HepG2 (cell line): ENCODE data around the gene ZNF771. TPM values are rescaled to one million over a fixed set of nuclear protein-coding genes. Genes with fewer than 3 reads are reported as not detected.
A peak's percentile ranks its signal among the peaks of the same experiment; 100 is the strongest.

Source experiments
- BCL6 ChIP-seq: IDR thresholded peaks from 2 replicates; pipeline ENCODE4 v1.6.1; 2016; ENCODE audit warnings: missing genetic modification reagents, missing compliant biosample characterization
- CAMTA2 ChIP-seq: sonication (generic); formaldehyde crosslinking; IDR thresholded peaks from 2 replicates; pipeline ENCODE4 v1.4.0; 2020; ENCODE audit warnings: mild to moderate bottlenecking, missing genetic modification reagents, borderline replicate concordance
- LCORL ChIP-seq, 2 experiments: fragments of 450-650 bp in 1 of 2; sonication (generic) in 1 of 2; formaldehyde crosslinking in 1 of 2; IDR thresholded peaks; 2 replicates each; pipeline versions ENCODE4 v1.5.0 to v1.6.1; 2017 to 2020; ENCODE audit warnings: antibody characterized with exemption in 1 of 2, missing genetic modification reagents in 1 of 2
- PRPF4 ChIP-seq: fragments of 200-400 bp; formaldehyde crosslinking; IDR thresholded peaks from 2 replicates; pipeline ENCODE4 v1.6.1; 2016; ENCODE audit warnings: low read length, low read depth; ENCODE audit not compliant: poor library complexity, severe bottlenecking
- ZFX ChIP-seq: sonication (generic); formaldehyde crosslinking; IDR thresholded peaks from 2 replicates; pipeline ENCODE4 v1.4.0; 2020; ENCODE audit warnings: mild to moderate bottlenecking, low read depth, missing genetic modification reagents, moderate library complexity
- ZKSCAN5 ChIP-seq: sonication (generic); formaldehyde crosslinking; IDR thresholded peaks from 2 replicates; pipeline ENCODE4 v1.5.1; 2020; ENCODE audit warnings: mild to moderate bottlenecking, missing genetic modification reagents
- ZNF121 ChIP-seq: sonication (generic); formaldehyde crosslinking; IDR thresholded peaks from 2 replicates; pipeline ENCODE4 v1.5.0; 2020; ENCODE audit warnings: mild to moderate bottlenecking, missing genetic modification reagents
- ZNF546 ChIP-seq: sonication (generic); formaldehyde crosslinking; conservative IDR thresholded peaks from 2 replicates; pipeline ENCODE4 v1.8.1; 2023; ENCODE audit warnings: mild to moderate bottlenecking, missing genetic modification reagents
- ZNF558 ChIP-seq: sonication (generic); formaldehyde crosslinking; IDR thresholded peaks from 2 replicates; pipeline ENCODE4 v1.9.0; 2022; ENCODE audit warnings: mild to moderate bottlenecking, missing genetic modification reagents, borderline replicate concordance
- ZNF563 ChIP-seq: sonication (generic); formaldehyde crosslinking; IDR thresholded peaks from 2 replicates; pipeline ENCODE4 v1.8.0; 2022; ENCODE audit warnings: mild to moderate bottlenecking, moderate library complexity, missing genetic modification reagents
- ZNF777 ChIP-seq: sonication (generic); formaldehyde crosslinking; IDR thresholded peaks from 2 replicates; pipeline ENCODE4 v1.4.0; 2020; ENCODE audit warnings: missing genetic modification reagents
- ZSCAN29 ChIP-seq: sonication (generic); formaldehyde crosslinking; conservative IDR thresholded peaks from 2 replicates; pipeline ENCODE4 v1.4.0; 2020; ENCODE audit warnings: mild to moderate bottlenecking, missing genetic modification reagents
- polyA plus RNA-seq, 8 experiments: library from polyadenylated mRNA; depleted of rRNA in 3 of 8; stranded (reverse) in 7 of 8; unstranded in 1 of 8; fragments of >200 nt; fragmentation: Illumina TruSeq in 4 of 8; extraction: Trizol in 4 of 8; gene quantifications; 2 replicates each; pipeline versions ENCODE4 v1.2.1 to v1.2.3, GENCODE V29; 2011 to 2016; ENCODE audit warnings: low read depth in 4 of 8, missing spikeins in 1 of 8, mixed read lengths in 1 of 8; ENCODE audit not compliant: insufficient read depth in 1 of 8
- total RNA-seq, 5 experiments: library from RNA; depleted of rRNA; stranded (reverse); fragments of >200 nt; fragmentation: Illumina TruSeq; extraction: Trizol; gene quantifications; 2 replicates each; pipeline ENCODE4 v1.2.3, GENCODE V29; 2016; ENCODE audit warnings: low read depth in 1 of 5
- TF ChIP-seq, protein P1 (sequence below): sonication (generic); formaldehyde crosslinking; IDR thresholded peaks from 2 replicates; pipeline ENCODE4 v1.4.0; 2020; ENCODE audit warnings: mild to moderate bottlenecking, missing genetic modification reagents
- TF ChIP-seq, protein P2 (sequence below): sonication (generic); formaldehyde crosslinking; IDR thresholded peaks from 2 replicates; pipeline ENCODE4 v1.5.0; 2020; ENCODE audit warnings: missing genetic modification reagents
- TF ChIP-seq, protein P3 (sequence below): sonication (generic); formaldehyde crosslinking; IDR thresholded peaks from 2 replicates; pipeline ENCODE4 v1.4.0; 2020; ENCODE audit warnings: missing genetic modification reagents, borderline replicate concordance

Gene ZNF771
- total and polyA plus RNA-seq, 2 of the 13 experiments (the other 11 are each of a cell fraction or from before 2014, with no cell fraction given), result 5.0 to 11.8 TPM

- TF ChIP-seq PRPF4 (peak; percentile 43), ZNF777 (CRISPR knock-in tag) (peak; percentile 60), ZNF558 (CRISPR knock-in tag) (0 out of 2 replicates have a peak, but pooled peaks have one; percentile 63), BCL6 (CRISPR knock-in tag) (no peak), LCORL (IDR thresholded peaks at IDR 0.05) (no peak), LCORL (CRISPR knock-in tag; IDR thresholded peaks at IDR 0.05) (0 out of 2 replicates have a peak, but pooled peaks have one; percentile 50), CAMTA2 (CRISPR knock-in tag) (no peak), ZFX (peak; percentile 97), ZSCAN29 (CRISPR knock-in tag) (0 out of 2 replicates have a peak, but pooled peaks have one; percentile 27), ZNF563 (0 out of 2 replicates have a peak, but pooled peaks have one; percentile 11), ZKSCAN5 (CRISPR knock-in tag) (0 out of 2 replicates have a peak, but pooled peaks have one; percentile 10), ZNF121 (peak; percentile 33; the same call in 1 of the 2 replicates), ZNF546 (CRISPR knock-in tag) (0 out of 2 replicates have a peak, but pooled peaks have one; percentile 15)
- TF ChIP-seq, protein P1, sequence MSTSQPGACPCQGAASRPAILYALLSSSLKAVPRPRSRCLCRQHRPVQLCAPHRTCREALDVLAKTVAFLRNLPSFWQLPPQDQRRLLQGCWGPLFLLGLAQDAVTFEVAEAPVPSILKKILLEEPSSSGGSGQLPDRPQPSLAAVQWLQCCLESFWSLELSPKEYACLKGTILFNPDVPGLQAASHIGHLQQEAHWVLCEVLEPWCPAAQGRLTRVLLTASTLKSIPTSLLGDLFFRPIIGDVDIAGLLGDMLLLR, result peak; percentile 44; the same call in 1 of the 2 replicates
- TF ChIP-seq, protein P2, sequence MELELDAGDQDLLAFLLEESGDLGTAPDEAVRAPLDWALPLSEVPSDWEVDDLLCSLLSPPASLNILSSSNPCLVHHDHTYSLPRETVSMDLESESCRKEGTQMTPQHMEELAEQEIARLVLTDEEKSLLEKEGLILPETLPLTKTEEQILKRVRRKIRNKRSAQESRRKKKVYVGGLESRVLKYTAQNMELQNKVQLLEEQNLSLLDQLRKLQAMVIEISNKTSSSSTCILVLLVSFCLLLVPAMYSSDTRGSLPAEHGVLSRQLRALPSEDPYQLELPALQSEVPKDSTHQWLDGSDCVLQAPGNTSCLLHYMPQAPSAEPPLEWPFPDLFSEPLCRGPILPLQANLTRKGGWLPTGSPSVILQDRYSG (CRISPR knock-in tag), result no peak
- TF ChIP-seq, protein P3, sequence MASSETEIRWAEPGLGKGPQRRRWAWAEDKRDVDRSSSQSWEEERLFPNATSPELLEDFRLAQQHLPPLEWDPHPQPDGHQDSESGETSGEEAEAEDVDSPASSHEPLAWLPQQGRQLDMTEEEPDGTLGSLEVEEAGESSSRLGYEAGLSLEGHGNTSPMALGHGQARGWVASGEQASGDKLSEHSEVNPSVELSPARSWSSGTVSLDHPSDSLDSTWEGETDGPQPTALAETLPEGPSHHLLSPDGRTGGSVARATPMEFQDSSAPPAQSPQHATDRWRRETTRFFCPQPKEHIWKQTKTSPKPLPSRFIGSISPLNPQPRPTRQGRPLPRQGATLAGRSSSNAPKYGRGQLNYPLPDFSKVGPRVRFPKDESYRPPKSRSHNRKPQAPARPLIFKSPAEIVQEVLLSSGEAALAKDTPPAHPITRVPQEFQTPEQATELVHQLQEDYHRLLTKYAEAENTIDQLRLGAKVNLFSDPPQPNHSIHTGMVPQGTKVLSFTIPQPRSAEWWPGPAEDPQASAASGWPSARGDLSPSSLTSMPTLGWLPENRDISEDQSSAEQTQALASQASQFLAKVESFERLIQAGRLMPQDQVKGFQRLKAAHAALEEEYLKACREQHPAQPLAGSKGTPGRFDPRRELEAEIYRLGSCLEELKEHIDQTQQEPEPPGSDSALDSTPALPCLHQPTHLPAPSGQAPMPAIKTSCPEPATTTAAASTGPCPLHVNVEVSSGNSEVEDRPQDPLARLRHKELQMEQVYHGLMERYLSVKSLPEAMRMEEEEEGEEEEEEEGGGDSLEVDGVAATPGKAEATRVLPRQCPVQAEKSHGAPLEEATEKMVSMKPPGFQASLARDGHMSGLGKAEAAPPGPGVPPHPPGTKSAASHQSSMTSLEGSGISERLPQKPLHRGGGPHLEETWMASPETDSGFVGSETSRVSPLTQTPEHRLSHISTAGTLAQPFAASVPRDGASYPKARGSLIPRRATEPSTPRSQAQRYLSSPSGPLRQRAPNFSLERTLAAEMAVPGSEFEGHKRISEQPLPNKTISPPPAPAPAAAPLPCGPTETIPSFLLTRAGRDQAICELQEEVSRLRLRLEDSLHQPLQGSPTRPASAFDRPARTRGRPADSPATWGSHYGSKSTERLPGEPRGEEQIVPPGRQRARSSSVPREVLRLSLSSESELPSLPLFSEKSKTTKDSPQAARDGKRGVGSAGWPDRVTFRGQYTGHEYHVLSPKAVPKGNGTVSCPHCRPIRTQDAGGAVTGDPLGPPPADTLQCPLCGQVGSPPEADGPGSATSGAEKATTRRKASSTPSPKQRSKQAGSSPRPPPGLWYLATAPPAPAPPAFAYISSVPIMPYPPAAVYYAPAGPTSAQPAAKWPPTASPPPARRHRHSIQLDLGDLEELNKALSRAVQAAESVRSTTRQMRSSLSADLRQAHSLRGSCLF, result no peak
Measured at GRCh38 chr16:30377812-30378235, 29.6 kb upstream of the ZNF771 start (continued).
